K562 (cell line): ENCODE measurements around the gene PRKAA1.

ENCODE experiments used
- EP300 ChIP-seq: IDR thresholded peaks from 2 replicates; pipeline ENCODE4 v1.6.1; 2012; ENCODE audit warnings: low read length, improper control_type of control experiment
- TF ChIP-seq, protein P1 (sequence below): sonication (generic); formaldehyde crosslinking; IDR thresholded peaks from 2 replicates; pipeline ENCODE4 v1.8.0; 2022; ENCODE audit warnings: mild to moderate bottlenecking, low read depth, missing genetic modification reagents
- TF ChIP-seq, protein P2 (sequence below): fragments of 250-450 bp; sonication (Bioruptor Pico); IDR thresholded peaks from 2 replicates; pipeline ENCODE4 v1.4.0; 2020; ENCODE audit warnings: mild to moderate bottlenecking, moderate library complexity

DNA sequence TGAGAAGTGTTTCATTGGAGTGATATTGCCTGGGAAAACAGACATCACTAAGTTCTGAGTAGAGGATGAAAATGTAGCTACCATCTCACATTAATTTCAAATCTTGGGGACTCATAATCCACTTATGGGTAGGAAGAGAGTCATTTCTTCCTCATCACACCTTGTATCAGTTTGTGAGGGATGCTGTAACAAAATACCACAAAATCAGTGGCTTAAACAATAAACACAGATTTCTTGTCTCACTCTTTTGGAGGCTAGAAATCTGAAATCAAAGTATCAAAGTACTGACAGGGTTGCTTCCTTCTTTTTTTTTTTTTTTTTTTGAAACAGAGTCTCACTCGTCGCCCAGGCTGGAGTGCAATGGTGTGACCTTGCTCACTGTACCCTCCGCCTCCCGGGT lies 46.4 kb upstream of the PRKAA1 start:
- no peak for TF ChIP-seq EP300
- TF ChIP-seq, protein P1, sequence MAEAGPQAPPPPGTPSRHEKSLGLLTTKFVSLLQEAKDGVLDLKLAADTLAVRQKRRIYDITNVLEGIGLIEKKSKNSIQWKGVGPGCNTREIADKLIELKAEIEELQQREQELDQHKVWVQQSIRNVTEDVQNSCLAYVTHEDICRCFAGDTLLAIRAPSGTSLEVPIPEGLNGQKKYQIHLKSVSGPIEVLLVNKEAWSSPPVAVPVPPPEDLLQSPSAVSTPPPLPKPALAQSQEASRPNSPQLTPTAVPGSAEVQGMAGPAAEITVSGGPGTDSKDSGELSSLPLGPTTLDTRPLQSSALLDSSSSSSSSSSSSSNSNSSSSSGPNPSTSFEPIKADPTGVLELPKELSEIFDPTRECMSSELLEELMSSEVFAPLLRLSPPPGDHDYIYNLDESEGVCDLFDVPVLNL (CRISPR knock-in tag): no peak
- TF ChIP-seq, protein P2, sequence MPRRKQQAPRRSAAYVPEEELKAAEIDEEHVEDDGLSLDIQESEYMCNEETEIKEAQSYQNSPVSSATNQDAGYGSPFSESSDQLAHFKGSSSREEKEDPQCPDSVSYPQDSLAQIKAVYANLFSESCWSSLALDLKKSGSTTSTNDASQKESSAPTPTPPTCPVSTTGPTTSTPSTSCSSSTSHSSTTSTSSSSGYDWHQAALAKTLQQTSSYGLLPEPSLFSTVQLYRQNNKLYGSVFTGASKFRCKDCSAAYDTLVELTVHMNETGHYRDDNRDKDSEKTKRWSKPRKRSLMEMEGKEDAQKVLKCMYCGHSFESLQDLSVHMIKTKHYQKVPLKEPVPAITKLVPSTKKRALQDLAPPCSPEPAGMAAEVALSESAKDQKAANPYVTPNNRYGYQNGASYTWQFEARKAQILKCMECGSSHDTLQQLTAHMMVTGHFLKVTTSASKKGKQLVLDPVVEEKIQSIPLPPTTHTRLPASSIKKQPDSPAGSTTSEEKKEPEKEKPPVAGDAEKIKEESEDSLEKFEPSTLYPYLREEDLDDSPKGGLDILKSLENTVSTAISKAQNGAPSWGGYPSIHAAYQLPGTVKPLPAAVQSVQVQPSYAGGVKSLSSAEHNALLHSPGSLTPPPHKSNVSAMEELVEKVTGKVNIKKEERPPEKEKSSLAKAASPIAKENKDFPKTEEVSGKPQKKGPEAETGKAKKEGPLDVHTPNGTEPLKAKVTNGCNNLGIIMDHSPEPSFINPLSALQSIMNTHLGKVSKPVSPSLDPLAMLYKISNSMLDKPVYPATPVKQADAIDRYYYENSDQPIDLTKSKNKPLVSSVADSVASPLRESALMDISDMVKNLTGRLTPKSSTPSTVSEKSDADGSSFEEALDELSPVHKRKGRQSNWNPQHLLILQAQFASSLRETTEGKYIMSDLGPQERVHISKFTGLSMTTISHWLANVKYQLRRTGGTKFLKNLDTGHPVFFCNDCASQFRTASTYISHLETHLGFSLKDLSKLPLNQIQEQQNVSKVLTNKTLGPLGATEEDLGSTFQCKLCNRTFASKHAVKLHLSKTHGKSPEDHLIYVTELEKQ (CRISPR knock-in tag): no peak
